GM03348 (cell line): ENCODE results near the gene TSR3.

Source experiments
- DNase-seq: peaks from one replicate; pipeline ENCODE4 v3.0.0; 2012; ENCODE audit warnings: low spot score

Gene TSR3

DNA sequence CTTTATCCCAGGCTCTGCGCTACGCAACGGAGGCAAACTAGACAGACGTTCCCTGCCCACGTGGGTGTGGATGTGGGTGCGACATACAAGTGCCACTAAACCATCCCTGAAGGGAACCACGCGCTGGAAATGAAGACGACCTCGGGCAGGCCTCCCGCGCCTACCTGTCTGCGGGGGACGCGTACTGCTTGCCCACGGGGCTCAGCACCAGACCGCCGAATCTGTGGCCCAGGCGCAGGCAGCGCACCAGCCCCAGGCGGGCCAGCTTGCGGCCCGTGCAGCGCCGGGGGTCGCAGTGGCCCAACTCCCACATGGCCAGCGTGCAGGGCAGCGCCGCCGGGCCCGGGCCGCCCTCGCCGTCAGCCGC, 480 bp downstream of the TSR3 start:
- DNase-seq: no peak

DNA sequence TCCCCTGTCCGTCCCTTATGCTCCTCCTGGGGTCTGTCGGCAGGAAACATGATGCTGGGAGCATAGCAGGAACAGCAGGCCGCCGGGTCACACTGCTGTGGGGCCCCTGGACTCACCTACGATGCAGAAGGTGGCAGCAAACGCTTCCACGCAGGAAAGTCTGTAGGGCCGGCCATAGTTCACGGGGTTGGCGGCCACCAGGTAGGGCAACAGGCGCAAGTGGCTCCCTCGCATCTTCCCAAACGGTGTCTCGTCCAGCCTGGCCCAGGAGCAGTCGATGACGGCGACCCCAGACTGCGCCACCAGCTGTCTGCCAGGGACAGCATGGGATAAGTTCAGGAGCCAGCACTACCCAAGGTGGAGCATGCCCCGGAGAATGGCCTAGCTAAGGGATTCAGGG, 987 bp downstream of the TSR3 start:
- no peak for DNase-seq

DNA sequence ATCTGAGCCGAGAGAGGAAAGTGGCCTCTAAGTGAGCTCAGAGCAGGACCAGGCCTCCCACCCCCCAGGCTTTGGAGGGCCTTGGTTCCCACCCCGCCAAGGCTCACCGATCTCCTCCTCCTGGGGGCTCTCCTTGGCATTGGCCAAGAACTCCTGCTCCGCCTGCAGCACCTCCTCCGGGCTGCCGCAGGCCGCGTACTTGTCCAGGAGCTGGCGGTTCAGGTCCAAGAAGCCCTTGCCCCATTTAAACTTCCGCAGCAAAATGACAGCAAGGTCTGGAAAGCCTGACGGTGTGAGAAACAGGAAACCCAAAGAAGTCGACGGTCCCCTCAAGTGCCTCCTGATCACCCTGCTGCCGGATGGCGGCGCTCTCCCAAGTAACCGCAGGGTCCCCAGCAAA, 1.7 kb downstream of the TSR3 start:
- no peak for DNase-seq

DNA sequence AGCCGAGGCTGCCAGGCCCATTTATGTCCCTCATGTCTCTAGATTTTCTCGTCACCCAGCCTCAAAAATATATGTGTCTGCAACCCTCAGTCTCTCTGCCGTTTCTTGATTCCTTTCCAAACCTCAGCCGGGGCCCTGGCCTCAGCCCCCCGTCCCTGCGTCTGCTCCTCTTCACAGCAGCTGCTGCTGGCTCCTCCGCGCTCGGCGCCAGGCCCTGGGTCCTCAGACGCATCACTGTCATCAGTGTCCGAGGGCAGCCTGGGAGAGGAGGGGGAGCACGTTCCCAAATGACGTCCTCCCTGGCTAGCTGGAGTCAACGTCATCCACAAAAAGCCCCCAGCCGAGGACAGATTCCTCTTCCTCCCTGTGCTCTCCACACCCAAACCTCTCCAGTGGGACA, 2.3 kb downstream of the TSR3 start:
- no peak for DNase-seq

DNA sequence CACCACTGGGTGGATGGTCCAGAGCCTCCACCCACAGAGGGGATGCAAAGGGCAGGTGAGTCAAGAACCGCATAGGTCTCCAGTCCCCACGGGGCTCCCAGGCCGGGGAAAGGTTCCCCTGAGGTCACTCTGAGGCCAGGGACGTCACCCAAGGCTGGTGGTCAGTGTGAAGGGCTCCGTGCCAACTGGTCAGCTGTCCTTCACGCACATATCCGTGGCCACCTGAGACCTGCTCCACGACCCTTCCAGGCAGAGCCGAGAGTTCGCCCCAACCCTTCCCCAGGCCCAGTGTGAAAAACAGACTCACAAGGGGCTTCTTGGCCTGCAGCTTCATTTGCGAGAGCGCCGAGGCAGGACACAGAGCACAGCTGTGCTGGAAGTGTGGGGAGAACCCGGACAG, 2.8 kb downstream of the TSR3 start:
- no peak for DNase-seq

DNA sequence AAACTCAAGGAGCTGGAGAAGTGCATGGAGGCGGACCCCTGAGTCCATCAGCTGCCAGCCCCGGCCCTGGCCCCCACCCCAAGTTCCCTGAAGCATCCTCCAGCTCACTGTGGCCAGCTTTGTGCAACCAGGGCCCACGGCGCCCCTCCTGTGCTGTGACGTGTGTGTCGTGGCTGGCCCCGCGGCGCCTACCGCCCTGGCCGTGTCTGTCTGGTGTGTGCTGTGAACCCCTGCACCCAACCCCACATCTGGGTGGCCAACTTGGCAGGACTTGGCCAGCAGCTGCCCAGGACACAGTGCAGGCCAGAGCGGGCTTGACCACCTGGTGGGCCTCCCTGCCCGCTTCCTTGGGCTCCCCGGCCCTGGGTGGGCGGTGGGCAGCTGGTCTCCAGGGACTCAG, 3.2 kb downstream of the TSR3 start:
- DNase-seq: no peak

DNA sequence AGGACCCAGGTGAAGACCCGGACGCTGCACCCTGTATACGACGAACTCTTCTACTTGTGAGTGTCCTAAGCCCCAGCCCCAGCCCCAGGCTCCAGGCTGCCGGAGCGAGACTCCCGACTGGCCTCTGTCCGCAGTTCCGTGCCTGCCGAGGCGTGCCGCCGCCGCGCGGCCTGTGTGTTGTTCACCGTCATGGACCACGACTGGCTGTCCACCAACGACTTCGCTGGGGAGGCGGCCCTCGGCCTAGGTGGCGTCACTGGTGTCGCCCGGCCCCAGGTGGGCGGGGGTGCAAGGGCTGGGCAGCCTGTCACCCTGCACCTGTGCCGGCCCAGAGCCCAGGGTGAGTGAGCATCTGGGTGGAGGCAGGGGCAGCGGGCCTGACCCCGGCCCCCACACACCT, 3.7 kb downstream of the TSR3 start:
- no peak for DNase-seq

DNA sequence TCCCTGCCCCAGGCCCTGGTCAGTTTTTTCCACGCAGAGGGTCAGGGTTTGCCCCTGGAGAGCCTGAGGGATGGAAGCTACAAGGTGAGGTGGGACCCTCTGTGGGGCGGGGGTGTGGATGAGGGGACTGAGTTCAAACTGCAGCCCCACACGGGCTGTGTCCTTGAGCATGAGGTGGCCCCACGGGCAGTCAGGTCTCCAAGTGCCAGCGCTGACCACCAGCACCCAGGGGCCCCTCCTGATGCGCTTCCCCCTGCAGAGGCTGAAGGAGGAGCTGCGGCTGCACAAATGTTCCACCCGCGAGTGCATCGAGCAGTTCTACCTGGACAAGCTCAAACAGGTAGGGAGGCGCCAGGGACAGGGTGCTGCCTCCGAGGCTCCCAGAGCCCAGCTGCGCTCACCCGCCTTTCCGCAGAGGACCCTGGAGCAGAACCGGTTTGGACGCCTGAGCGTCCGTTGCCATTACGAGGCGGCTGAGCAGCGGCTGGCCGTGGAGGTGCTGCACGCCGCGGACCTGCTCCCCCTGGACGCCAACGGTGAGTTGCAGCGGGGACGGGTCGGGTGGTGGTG, 4.3 kb downstream of the TSR3 start:
- no peak for DNase-seq

DNA sequence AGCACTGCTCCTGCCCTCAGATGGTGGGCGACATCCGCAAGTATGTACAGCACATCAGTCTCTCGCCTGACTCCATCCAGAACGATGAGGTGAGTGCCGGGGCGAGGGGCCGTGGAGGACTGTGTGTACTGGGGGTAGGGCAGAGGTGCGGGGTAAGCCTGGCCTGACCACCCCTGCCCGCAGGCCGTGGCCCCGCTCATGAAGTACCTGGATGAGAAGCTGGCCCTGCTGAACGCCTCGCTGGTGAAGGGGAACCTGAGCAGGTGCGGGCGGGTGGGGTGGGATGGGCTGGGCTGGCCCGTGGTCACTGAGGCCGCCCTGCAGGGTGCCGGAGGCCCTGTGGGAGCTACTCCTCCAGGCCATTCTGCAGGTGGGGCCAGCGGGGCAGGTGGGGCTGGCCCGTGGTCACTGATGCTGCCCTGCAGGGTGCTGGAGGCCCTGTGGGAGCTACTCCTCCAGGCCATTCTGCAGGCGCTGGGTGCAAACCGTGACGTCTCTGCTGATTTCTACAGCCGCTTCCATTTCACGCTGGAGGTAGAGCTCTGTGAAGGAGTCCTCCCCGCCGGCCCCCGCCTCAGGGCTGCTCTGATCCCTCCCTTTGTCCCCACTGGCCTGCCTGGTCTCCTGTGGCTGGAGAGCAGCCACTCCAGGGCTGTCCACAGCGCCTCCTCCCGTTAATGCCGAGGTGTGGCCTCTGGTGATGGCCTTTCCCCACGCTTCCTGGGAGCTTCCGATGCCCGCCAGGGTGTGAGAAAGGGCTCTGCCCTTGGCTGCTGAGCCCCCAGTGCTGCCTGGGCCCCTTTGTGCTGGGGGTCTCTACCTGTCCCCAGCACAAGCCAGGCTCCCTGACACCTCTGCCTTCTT, 5.0 kb downstream of the TSR3 start:
- no peak for DNase-seq

DNA sequence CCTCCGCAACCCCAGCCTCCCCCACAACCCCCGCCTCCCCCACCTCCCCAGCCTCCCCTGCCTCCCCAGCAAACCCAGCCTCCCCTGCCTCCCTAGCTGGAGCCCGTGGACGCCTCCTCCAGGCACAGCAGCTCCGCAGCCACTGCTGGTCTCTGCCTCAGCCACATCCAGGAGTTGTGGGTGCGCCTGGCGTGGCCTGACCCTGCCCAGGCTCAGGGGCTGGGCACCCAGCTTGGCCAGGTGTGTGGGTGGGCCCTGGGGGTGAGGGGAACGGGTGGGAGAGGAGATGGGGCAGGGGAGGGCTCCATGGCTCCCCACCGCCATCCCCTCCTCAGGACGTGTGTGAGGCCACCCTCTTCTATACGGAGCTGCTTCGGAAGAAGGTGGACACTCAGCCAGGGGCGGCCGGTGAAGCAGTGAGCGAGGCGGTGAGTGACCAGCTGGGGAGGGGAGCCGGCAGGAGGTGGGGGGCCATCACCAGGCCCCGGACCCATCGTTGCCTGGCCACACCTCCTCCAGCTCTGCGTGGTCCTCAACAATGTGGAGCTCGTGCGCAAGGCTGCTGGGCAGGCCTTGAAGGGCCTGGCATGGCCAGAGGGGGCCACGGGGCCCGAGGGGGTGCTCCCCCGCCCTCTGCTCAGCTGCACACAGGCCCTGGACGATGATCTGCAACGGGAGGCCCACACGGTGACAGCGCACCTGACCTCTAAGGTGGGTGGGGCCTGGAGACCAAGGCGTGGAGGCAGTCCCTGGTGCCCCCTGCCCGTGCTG, 5.8 kb downstream of the TSR3 start:
- DNase-seq: no peak

DNA sequence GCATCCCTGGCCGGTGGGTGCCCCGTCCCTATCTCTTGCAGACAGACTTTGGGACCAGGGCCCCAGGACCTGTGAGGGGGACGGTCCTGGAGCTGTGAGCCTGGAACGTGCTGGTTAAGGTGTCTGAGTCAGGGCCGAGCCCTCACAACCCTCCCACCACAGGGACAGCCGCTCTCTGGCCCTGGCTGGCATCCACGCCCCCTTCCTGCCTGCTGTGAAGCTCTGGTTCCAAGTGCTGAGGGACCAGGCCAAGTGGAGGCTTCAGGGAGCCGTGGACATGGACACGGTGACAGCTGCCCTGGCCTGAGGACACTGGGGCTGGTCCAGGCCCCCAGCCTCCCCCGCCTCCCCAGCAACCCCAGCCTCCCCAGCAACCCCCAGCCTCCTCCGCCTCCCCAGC, 6.6 kb downstream of the TSR3 start:
- DNase-seq: no peak

DNA sequence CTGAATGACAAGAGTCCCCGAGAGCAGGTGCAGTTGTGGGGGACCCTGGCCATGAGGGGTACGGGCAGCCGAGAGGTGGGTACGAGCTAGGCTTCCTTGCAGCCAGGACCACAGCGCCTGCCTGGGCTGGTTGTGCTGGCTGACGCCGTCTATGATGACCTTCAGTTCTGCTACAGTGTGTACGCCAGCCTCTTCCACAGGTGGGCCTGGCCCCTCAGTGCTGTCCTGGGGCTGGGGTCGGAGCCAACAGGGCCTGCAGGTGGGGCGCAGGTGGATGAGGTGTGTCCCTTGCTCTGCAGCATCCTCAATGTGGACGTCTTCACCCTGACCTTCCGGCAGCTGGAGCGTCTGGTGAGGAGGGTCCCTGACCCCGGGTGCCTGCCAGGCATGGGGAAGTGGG, 7.2 kb downstream of the TSR3 start:
- no peak for DNase-seq

DNA sequence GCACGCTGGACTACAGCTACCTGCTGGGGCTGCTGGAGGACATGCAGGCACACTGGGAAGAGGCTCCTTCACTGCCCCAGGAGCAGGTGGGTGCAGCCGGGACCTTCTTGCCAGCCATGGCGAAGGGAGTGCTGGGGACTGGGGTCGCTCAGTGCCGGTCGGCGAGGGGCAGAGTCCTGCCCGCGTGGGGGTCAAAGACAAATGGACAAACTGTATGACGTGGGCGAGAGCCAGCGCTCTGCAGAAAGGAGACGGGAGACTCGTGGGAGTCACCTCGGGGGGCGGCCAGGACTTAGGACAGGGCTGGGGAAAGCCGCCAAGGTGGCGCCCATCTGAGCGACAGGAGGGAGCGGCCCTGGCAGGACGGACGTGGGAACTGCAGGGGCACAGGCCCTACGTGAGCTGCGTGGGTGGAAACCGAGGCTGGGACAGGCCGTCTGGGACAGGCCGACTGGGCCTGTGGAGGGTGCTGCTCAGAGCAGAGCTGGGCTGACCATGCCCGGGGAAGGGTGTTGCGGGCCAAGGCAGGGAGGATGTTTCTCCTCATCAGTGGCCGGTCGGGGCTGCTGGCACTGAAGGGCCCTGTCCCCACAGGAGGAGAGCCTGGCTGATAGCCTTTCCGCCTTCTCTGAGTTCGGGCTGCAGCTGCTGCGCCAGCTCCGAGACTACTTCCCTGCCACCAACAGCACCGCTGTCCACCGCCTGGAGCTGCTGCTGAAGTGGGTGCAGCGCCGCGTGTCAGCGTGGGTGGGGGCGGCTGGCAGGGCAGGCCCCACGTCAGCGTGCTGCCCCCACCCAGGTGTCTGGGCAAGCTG, 8.0 kb downstream of the TSR3 start:
- no peak for DNase-seq

DNA sequence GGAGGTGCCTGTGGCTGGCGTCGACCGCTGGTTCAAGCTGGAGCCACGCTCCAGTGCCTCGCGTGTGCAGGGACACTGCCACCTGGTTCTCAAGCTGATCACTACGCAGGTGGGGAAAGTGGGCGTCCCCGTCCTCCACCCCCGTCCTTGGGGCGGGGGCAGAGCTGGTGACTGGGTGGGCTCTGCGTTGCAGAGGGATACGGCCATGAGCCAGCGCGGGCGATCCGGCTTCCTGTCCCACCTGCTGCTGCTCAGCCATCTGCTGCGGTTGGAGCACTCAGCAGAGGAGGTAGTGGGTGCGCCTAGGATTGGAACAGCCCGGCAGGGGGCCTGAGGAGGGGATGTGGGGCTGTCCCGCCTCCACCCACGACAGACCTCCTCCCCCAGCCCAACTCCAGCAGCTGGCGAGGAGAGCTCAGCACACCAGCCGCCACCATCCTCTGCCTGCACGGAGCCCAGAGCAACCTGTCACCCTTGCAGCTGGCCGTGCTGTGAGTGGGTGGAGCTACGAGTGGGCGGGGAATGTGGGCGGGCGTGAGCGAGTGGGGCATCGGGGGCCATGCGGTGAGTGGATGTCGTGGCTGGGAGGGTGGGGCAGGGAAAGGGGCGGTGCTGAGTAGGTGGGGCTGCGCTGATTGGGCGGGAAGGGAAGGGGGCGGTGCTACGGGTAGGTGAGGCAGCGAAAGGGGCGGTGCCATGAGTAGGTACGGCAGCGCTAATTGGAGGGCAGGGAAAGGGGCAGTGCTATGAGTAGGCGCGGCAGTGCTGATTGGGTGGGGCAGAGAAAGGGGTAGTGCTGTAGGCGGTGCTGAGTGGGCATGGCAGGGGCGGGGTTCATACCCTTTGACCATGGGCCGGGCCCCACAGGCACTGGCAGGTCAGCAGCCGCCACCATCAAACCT, 8.9 kb downstream of the TSR3 start:
- DNase-seq: peak; percentile 90

DNA sequence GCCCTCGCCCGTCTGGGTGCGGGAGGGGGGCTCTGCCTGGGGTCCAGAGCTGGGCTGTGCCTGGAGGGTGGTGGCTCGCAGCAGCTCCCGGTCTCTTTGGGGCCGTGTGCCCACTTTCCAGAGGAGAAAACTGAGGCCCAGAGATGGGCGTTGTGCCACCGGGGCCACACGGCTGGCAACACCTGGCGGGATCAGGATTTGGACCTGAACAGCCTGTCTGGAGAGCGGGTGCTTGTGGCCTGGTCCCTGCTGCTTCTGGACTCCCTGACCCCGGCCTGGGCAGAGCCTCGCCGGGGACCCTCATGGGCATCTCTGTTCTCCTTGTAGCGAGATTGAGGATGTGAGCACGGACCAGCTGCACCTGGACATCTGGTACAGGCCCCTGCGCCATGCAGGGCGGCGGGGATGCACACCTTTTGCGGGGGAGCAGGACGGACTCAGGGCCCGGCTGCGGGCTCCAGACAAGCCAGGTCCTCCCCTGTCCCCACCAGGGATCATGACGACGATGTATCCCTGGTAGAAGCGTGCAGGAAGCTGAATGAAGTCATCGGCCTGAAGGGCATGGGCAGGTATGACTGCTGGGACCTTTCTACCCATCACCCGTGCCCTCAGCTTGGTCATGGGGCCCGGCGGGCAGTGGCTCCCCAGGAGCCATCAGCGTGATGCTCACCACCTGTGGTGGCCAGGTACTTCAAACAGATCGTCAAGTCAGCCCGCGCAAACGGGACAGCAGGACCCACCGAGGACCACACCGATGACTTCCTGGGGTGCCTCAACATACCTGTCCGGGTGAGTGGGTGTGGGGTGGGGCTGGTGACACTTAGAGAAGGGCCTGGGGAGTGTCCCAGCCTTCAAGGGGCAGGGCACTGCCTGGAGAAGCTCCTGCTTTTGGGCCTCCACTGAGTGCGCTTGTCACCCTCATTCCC, 9.9 kb downstream of the TSR3 start:
- DNase-seq: no peak

DNA sequence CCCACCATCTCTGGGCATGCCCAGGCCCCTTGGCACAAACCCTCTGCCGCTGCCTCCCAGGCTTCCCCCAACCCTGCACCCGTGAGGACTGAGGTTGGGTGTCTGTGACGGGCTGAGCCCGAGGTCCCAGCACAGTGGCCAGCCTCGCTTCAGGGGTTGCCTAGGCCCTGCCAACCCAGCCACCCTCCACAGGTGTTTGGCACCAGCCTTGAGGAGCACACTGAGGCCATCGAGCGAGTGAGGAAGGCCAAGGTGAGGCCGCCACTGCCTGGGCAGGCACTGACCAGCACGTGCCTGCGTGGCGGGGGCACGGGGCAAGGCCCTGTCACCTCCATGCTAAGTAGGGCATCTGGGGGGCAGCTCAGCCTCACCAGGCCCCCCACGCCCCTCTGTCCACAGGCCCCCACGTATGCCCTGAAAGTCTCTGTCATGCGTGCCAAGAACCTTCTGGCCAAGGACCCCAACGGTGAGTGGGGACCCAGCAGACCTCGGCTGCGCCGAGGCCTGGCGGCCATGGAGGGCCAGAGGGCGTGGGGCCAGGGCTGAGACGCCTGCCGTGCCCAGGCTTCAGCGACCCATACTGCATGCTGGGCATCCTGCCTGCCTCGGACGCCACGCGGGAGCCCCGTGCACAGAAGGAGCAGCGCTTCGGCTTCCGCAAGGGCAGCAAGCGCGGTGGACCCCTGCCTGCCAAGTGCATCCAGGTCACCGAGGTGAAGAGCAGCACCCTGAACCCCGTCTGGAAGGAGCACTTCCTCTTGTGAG, 10.8 kb downstream of the TSR3 start:
- no peak for DNase-seq

DNA sequence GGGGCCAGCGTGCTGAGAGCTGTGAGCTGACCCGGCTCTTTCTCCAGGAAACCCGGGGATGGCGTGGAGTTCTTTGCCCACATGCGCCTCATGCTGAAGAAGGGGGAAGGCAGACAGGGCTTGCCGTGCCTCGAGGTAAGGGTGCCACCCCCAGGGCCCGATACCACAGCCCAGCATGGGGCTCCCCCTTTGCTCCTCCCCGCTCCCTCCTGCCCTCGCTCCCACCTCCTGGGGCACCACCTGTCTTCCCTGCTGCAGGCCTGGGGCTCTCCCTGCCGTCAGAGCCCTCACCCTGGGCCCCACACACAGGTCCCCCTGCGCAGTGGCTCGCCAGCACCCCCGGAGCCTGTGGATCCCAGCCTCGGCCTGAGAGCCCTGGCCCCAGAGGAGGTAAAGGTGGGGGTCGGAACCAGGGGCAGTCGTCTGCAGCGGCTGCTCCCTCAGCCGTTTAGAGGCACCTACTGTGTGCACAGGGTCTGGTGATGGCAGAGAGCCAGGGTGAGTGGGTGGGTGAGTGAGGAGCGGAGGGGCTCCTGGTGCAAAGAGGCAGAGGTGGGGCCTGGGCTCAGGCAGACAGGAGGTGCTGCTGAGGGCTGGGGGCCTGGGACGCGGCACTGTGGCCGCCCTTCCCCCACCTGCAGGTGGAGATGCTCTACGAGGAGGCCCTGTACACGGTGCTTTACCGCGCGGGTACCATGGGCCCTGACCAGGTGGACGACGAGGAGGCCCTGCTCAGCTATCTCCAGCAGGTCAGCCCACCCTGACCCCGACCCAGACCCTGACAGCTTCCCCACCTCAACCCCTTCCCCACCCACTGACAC, 12.6 kb downstream of the TSR3 start:
- DNase-seq: no peak

DNA sequence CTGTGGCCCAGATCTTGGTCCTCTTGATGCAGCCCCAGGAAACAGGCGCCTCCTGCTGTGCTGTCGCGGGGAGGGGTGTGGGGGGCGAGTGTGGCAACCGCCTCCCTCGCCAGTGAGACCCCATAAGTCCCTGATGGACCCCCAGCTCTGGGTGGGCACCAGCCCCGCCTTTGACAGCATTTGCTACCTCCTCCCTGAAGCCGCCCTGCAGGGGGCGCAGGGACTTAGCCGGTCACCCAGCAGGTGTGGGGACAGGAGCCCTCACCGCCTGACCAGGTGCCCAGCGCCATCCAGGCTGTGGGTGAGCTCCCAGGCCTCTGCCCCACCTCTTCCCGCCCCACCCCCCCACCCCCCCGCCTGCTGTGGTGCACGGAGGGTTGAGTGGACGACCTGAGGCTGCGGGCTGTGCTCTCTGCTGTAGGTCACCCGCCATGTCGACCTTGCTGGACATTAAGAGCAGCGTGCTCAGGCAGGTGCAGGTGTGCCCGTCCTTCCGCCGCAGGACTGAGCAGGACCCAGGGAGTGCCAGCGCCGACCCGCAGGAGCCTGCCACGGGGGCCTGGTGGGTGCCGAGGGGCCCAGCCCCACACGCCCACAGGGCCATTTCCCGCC, 13.5 kb downstream of the TSR3 start:
- DNase-seq: no peak
